HCT116 (cell line): Measurements from ENCODE around the gene GDF10.

Experiments used
- POLR2A ChIP-seq: IDR thresholded peaks from 2 replicates; pipeline ENCODE4 v1.7.0; 2011; ENCODE audit warnings: borderline replicate concordance; ENCODE audit not compliant: insufficient read depth, insufficient read length; ENCODE audit errors: extremely low read depth
- SIN3A ChIP-seq: IDR thresholded peaks from 2 replicates; pipeline ENCODE4 v1.6.1; 2012; ENCODE audit warnings: low read depth

DNA sequence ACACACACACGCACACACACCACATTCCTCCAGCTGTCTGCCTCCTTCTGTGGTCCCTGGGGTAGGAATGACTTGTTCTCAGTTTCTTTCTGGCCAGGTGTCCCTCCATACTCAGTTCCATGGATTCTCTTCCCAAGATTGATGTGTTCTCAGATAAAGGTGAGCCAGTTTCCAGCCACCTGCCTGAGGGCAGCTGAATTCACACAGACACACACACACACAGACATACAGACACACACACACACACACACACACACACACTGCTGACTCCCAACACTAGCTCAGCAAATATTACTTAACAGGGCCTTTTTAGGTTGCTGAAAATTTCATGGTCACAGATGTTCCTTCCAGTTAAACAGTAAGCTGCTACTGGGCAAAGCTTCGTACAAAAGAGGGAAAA, 45.4 kb upstream of the GDF10 start:
- no peak for TF ChIP-seq POLR2A
- TF ChIP-seq SIN3A, result no peak
